Measurements from ENCODE around the gene TREH.
"Not testable (repeated sequence)": the region's sequence is repeated elsewhere in the genome, so short reads cannot be mapped to it uniquely, and the experiment has no call there.

Gene TREH, protein sequence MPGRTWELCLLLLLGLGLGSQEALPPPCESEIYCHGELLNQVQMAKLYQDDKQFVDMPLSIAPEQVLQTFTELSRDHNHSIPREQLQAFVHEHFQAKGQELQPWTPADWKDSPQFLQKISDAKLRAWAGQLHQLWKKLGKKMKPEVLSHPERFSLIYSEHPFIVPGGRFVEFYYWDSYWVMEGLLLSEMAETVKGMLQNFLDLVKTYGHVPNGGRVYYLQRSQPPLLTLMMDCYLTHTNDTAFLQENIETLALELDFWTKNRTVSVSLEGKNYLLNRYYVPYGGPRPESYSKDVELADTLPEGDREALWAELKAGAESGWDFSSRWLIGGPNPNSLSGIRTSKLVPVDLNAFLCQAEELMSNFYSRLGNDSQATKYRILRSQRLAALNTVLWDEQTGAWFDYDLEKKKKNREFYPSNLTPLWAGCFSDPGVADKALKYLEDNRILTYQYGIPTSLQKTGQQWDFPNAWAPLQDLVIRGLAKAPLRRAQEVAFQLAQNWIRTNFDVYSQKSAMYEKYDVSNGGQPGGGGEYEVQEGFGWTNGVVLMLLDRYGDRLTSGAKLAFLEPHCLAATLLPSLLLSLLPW

DNA sequence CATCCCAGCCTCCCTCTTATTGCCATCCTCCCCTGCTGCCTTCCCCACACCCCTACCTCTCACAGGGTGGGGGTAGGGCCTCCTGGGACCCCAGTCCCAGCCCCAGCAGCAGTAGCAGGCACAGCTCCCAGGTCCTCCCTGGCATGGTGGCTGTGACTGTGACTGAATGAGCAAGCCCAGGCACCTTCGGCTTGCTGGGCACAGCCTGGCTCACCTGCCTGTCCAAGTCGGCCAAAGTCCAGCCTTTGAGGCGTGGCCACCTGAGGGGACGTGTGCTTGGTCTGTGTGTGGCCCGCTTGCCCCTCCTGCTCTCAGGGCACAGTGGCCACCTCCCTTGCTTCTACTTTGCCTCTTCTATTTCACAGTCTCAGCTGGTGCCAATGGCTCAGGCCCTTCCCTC lies at the start of gene TREH:
TREH (minus strand) TSS at position 168 of the 400 bp plus-strand sequence; CDS start at position 145, 23 bp downstream.
- no peak for DNase-seq (ENCODE audit: low read depth in 2 of 2)

DNA sequence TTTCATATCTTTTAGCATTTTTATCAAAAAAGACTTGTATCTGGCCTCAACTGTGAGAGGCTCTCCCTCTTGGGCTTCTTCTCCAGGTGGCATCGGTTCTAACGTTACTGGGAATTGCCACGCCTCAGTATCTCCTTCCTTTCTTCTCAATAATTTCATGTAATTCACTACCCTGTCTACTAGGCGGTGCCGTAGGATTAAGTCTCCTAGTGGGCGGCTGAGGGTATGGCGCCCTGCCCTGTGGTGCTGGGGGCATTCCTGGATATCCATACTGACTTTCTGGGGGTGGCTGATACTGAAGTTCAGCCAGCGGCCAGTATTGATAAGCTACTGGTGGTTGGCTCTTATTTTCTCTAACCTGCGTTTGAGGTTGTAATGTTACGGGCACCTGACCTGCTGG lies 48.7 kb upstream of the TREH start:
- DNase-seq (ENCODE audit: low read depth in 2 of 2) = not testable (repeated sequence)

DNA sequence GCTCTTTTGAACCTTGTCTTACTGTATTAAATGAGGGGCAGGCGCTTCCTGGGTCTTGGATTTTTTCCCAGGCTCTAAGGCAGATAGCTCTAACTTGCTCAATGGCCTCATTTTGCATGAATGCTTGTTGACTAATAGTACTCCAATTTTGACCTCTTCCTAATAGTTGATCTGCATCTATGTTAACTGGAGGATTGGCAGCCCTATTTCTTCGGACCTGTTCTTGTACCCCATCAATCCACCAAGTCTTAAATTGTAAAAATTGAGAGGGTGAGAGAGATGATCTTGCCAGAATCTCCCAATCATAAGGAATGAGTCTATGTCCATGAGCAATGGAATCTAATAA lies 48.2 kb upstream of the TREH start:
- DNase-seq (ENCODE audit: low read depth in 2 of 2) = not testable (repeated sequence)

DNA sequence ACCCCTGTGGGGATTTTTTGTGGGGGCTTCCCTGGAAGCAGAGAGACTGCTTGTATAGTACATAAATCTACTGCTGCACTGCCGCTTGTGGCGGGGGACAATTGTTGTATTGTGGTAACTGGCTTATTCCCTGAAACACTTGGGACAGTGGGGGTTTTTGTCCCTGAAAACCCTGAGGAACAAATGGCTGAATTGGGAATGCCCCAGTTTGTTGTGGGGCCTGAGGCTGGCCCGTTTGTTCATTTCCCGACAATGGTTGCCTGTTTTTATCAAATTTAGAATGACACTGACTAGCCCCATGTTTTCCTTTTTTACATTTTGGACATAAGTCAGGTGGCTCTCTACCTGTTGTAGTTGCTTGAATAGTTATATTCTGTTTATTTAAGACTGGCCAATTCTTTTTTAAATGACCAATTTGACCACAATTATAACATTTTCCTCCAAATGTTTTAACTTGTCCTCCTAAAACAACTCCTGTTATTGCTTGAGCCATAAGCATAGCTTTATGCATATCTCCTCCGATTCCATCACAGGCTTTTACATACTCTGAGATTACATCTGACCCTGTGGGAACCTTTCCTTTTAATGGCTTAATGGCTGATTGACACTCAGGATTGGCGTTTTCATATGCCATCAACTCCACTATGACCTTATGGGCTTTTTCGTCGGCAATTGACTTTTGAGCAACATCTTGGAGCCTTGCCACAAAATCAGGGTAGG lies 47.7 kb upstream of the TREH start:
- not testable (repeated sequence) for DNase-seq (ENCODE audit: low read depth in 2 of 2)

DNA sequence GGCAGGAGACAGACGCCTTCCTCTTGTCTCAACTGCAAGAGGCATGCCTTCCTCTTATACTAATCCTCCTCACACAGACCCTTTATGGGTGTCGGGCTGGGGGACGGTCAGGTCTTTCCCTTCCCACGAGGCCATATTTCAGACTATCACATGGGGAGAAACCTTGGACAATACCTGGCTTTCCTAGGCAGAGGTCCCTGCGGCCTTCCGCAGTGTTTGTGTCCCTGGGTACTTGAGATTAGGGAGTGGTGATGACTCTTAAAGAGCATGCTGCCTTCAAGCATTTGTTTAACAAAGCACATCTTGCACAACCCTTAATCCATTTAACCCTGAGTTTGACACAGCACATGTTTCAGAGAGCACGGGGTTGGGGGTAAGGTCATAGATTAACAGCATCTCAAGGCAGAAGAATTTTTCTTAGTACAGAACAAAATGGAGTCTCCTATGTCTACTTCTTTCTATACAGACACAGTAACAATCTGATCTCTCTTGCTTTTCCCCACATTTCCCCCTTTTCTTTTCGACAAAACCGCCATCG lies 42.1 kb upstream of the TREH start:
- DNase-seq (ENCODE audit: low read depth in 2 of 2) = not testable (repeated sequence)

DNA sequence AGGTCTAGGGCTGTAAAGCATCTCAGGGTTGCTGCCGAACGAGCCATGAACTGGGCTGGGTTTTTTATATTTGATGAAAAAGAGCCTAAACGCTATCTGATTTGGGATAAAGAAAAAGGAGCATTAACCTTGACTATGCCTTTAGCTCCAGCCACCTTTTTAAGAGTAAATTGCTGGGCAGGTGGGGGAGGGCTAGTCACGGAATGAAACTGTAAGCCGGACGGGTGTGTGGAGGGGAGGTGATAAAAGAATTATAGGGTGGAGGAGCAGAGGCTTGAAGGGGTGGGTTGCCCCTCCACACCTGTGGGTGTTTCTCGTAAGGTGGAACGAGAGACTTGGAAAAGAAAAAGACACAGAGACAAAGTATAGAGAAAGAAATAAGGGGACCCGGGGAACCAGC lies 41.3 kb upstream of the TREH start:
- DNase-seq (ENCODE audit: low read depth in 2 of 2) = not testable (repeated sequence)

DNA sequence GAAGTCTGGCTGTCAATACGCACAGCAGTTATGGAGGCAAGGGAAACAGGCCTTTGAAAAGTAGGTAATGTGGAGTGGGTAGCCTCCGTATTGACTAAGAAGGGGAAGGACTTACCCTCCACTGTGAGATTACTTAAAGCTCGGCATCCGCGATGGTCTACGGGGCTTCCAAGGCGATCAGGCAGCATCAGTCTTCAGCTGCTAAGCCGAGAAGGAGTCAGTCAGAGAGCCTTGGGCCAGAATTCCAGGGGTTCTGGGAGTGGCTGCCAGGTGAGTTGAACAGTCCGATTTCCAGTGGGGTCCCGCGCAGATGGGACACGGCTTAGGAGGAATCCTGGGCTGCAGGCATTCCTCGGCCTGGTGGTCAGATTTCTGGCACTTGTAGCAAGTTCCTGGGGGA lies 40.6 kb upstream of the TREH start:
- DNase-seq (ENCODE audit: low read depth in 2 of 2) = not testable (repeated sequence)

DNA sequence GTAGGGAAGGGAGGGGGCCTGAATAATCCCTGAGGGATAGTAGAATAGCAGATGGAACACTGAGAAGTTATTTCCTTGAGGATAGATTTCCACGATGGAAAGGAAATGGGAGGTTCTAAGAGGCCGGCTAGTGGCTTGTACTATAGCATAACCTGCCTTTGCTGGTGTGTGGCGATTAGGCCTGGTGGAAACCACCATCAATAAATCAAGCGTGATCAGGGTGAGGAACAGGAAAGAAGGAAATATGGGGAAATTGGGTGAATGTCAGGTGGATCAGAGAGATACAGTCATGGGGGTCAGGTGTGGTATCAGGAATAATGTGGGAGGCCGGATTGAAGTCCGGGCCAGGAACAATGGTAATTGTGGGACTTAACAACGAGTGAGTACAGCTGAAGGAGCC lies 39.1 kb upstream of the TREH start:
- DNase-seq (ENCODE audit: low read depth in 2 of 2) = not testable (repeated sequence)

DNA sequence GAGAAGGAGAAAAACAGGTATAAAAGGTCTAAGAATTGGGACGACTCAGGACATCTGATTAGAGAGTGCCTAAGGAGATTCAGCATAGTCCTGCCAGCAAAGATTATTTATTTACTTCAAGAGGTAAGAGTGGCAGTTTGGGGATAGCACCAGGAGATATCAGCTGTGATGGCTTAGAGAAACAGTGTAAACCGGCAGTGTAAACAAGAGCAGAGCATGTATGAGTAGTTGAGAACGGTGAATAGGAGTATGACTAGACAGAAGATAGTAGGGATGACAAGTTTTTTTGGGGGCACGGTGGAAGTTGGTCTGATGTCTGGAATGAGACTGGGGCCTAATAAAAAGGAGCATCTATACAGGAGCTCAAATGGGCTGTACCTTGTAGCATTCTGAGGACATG lies 38.3 kb upstream of the TREH start:
- DNase-seq (ENCODE audit: low read depth in 2 of 2) = not testable (repeated sequence)

DNA sequence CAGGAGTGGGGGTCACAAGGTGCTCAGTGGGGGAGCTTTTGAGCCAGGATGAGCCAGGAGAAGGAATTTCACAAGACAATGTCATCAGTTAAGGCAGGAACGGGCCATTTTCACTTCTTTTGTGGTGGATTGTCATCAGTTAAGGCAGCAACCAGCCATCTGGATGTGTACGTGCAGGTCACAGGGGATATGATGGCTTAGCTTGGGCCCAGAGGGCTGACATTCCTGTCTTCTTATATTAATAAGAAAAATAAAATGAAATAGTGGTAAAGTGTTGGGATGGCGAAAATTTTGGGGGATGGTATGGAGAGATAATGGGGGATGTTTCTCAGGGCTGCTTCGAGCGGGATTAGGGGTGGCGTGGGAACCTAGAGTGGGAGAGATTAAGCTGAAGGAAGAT lies 37.8 kb upstream of the TREH start:
- not testable (repeated sequence) for DNase-seq (ENCODE audit: low read depth in 2 of 2)

DNA sequence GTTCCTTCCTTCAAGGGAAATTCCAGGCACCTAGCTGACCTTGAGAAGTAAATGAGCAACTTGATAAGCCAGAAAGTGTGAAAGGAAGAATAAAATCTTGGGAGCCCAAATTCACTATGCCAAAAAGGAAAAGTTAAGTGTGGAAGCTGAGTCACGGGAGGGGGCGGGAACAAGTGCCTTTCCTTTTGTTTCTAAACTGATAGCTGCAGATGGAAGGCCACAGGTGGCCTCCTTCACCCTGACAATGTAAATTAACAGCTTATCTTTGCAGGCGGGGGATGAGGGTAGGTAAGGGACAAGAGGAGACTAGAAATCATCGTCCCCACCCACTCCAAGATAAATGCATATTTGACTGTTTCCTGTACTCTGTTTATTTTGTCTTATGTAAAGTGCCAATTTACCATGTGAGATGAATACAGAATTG lies 36.4 kb upstream of the TREH start:
- DNase-seq (ENCODE audit: low read depth in 2 of 2) = no peak

DNA sequence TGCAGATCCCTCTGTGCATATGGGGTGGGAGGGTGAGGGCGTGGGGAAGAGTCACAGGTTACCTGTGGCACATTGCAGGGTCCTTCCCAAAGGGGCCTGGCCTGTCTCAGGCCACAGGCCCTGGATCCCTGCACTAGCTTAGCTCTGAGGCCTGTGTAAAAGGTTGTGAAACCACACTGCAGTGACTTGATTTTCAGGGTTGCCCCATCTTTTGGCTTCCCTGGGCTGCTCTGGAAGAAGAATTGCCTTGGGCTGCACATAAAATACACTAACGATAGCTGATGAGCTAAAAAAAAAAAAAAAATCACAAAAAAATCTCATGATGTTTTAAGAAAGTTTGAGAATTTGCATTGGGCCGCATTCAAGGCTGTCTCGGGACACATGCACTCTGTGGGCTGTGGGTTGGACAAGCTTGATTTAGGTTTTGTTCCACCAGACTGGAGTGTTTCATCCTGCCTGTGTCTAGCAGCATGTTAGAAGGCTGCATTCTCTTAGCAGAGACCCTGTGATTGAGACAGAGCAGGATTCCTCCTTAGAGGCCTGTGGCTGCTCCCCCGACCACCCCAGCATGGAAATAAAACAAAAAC lies 35.9 kb upstream of the TREH start:
- no peak for DNase-seq (ENCODE audit: low read depth in 2 of 2)

DNA sequence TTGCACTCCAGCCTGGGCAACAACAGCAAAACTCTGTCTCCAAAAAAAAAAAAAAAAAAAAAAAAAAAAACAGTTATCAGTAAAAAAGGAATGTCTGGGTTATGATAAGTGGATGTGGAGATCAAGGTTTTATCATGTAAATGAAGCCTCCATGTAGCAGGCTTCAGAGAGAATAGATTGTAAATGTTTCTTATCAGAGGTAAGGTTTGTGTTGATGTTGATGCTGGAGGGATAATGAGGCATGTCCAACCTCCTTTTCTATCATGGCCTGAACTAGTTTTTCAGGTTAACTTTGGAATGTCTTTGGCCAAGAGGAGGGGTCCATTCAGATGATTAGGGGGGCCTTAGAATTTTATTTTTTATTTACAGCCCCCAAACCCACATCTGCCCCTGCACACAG lies 35.4 kb upstream of the TREH start:
- DNase-seq (ENCODE audit: low read depth in 2 of 2) = no peak

DNA sequence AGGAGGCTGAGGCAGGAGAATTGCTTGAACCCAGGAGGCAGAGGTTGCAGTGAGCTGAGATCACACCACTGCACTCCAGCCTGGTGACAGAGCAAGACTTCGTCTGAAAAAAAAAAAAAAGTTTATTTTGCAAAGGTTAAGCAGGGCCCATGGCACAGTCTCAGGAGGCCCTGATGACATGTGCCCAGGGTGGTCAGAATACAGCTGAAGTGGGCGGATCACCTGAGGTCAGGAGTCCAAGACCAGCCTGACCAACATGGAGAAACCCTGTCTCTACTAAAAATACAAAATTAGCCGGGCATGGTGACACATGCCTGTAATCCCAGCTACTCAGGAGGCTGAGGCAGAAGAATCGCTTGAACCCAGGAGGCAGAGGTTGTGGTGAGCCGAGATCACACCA lies 35.0 kb upstream of the TREH start:
- DNase-seq (ENCODE audit: low read depth in 2 of 2) = not testable (repeated sequence)

DNA sequence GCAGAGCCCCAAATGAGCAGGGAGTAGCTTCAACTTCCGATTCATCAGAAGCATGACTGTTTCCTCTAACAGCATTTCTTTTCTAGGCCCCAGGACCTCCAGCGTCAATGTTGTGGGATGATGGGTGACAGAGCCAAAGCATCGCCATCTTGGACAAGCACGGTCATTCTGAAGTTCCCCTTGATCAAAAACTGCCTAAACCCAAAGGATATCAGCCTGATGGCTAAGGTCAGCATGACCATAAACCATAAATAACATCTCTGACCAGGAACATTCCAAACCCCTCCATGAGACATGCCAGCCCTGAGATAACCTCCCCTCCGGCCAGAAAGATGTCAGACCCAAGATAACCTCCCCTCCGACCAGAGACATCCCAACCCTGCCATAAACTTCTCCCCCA lies 28.8 kb upstream of the TREH start:
- no peak for DNase-seq (ENCODE audit: low read depth in 2 of 2)

DNA sequence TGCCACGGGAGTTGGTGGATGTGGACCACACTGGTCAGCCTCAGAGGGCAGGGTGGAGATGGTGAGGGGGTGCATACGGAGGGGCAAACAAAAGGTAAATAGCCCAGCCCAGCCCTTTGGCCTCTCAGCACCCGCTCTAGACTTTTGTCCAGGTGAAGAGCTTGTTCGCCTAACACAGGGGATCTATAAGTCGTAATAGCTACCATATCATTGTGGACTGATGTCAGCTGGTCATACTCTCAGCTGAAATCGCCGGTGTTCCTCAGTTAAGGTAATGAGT lies 27.0 kb upstream of the TREH start:
- DNase-seq (ENCODE audit: low read depth in 2 of 2) = no peak

DNA sequence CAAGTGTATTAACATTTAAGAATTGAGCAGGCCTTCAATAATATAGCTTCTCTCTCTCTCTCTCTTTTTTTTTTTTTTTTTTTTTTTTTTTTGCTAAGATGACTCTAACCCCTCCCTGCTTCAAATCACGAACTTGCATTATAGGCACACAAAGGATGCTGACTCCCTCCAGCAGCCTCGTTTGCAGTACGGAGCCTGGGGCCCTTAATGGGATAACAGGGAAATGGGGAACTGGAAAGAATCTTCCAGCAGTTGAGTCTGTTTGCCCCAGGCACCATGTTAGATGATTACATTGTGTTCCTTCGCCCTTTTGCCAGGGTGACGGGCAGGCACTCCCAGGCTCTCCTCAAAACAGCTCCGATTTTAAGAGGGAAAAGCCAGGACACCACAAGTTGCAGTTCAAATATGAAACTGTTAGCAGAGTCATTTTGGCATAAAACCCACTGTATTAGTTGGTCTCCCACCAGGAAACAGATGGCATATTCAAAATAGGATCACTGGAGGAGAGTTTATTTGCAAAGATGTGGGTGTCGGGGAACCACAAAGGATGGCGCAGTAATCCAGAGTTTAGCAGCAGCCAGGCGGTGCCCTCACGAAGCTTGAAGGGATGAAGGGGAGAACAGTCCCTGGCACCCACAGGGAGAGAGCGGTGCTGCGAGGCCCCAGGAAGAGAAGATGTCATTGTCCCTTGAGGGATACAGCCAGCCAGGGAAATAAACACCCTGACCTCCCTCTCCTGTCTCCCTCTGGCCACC lies 26.5 kb upstream of the TREH start:
- DNase-seq (ENCODE audit: low read depth in 2 of 2) = no peak

DNA sequence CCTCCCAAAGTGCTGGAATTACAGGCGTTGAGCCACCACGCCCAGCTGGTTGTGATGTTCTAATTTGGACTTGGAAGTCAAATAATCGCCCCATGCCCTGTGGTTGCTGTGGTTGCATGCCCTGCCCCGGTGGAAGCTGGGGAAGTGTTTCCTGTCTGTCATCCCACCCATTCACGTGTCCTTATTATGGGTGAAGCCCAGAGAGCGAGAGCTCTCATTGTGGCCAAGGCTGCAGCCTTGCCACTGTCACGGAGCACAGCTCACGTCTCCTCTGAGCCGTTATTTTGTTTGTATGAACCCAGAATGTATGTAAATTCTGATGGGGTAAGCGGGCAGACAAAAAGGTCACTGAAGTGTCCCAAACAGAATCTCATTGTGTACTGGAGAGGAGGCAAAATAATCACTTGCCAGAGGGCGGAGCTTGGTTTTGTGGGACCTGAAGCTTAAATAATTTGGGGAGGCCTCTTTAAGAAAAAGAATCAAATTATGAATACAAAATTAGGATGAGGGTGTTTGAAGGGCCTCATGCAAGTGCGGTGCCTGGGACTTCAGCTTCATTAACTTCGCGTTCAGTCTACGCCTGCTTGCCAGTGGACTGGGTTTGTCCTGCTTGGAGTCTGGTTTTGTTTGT lies 25.8 kb upstream of the TREH start:
- no peak for DNase-seq (ENCODE audit: low read depth in 2 of 2)

DNA sequence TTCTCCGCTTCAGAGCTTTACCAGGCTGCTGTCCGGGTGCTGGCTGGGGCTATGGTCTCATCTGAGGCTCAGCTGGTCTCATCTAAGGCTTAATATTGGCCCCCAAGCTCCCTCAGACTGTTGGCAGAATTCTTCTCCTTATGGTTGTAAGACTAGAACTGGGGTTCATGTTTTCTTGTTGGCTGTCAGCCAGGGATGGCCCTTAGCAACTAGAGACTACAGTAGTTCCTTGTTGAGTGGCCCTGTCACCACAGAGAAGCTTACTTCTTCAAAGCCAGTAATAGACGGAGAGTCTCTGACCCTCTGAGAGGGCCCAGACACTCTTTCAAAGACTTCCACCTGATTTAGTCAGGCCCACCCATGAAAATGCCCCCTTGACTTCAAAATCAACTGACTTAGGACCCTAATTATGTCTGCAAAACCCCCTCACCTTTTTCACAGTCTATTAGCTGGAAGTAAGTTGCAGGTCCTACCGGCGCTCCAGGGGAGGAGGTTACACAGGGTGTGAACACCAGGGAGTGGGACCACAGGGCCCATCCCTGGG lies 24.2 kb upstream of the TREH start:
- no peak for DNase-seq (ENCODE audit: low read depth in 2 of 2)

DNA sequence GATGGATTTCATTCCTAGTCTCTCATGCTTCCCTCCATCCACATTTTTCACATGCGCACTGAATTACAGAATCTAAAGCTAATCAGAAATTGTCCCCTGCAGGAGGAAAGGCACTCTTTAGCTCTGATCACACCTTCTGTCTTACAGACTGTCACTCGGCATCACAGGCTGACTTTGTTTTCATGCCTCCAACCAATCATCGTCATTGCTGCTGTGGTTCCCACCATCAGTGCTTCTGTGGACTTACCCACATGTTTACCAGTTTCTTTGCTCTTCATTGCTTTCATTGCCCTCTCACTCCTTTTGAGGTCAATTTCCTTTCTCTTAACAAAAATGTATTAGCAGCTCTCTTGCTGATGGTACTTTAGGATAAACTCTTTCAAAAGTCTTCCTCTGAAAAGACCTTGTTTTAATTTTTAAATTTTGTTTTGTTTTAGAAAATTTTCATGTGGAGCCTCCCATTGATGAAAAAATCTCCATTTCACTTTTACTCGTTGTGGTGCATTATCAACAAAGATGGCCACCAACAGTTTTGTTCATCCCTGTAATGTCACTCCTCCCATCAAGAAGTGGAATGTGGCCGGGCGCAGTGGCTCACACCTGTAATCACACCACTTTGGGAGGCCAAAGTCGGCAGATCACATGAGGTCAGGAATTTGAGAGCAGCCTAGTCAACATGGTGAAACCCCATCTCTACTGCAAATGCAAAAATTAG lies 20.2 kb upstream of the TREH start:
- peak; percentile 35 to 37 for DNase-seq (ENCODE audit: low read depth in 2 of 2)
